ENCODE data around the gene MSANTD2. TPM values are rescaled to one million over a fixed set of nuclear protein-coding genes. Genes with fewer than 3 reads are reported as not detected.

The MSANTD2 gene
- total RNA-seq, 1 donor from 2014 or later: 11.3 TPM

- no peak for DNase-seq (ENCODE audit: low spot score)
Observed at GRCh38 chr11:124821995-124822730, 22.0 kb upstream of the MSANTD2 start.

- no peak for DNase-seq (ENCODE audit: low spot score)
Observed at GRCh38 chr11:124817036-124817435, 16.8 kb upstream of the MSANTD2 start.

GRCh38 chr11:124814739-124815138 lies 14.5 kb upstream of the MSANTD2 start:
- no peak for DNase-seq (ENCODE audit: low spot score)

- no peak for DNase-seq (ENCODE audit: low spot score)
Observed at GRCh38 chr11:124812876-124813275, 12.7 kb upstream of the MSANTD2 start.

GRCh38 chr11:124811399-124812125 lies 11.4 kb upstream of the MSANTD2 start:
- no peak for DNase-seq (ENCODE audit: low spot score)

GRCh38 chr11:124807660-124808270 lies 7.6 kb upstream of the MSANTD2 start:
- DNase-seq (ENCODE audit: low spot score): no peak

GRCh38 chr11:124807201-124807600 lies 7.0 kb upstream of the MSANTD2 start:
- DNase-seq (ENCODE audit: low spot score): no peak

GRCh38 chr11:124804884-124805283 lies 4.7 kb upstream of the MSANTD2 start:
- DNase-seq (ENCODE audit: low spot score): no peak

- DNase-seq (ENCODE audit: low spot score): no peak
Observed at GRCh38 chr11:124801636-124802312, 1.6 kb upstream of the MSANTD2 start.

GRCh38 chr11:124801014-124801413 lies 808 bp upstream of the MSANTD2 start:
- DNase-seq (ENCODE audit: low spot score): no peak

GRCh38 chr11:124799348-124800225 lies 619 bp downstream of the MSANTD2 start:
- DNase-seq (ENCODE audit: low spot score): no peak

- no peak for DNase-seq (ENCODE audit: low spot score)
Observed at GRCh38 chr11:124798991-124799347, 1.2 kb downstream of the MSANTD2 start.

GRCh38 chr11:124796312-124796711 lies 3.9 kb downstream of the MSANTD2 start:
- no peak for DNase-seq (ENCODE audit: low spot score)

GRCh38 chr11:124793466-124794278 lies 6.5 kb downstream of the MSANTD2 start:
- DNase-seq (ENCODE audit: low spot score): no peak

GRCh38 chr11:124791626-124792341 lies 8.4 kb downstream of the MSANTD2 start:
- no peak for DNase-seq (ENCODE audit: low spot score)

GRCh38 chr11:124788521-124788920 lies 11.7 kb downstream of the MSANTD2 start:
- DNase-seq (ENCODE audit: low spot score): no peak

- DNase-seq (ENCODE audit: low spot score): no peak
Observed at GRCh38 chr11:124784051-124784450, 16.2 kb downstream of the MSANTD2 start.

- no peak for DNase-seq (ENCODE audit: low spot score)
Observed at GRCh38 chr11:124783002-124783401, 17.2 kb downstream of the MSANTD2 start.

- DNase-seq (ENCODE audit: low spot score): no peak
Observed at GRCh38 chr11:124779568-124779967, 20.6 kb downstream of the MSANTD2 start.
